NCI-H1417 treated with DMSO at 0.1 percent for 48 hours (cell line): ENCODE results near the gene THADA.

Source experiments
- DNase-seq: peaks from one replicate; lab custom pipeline; 2025; lab: John Stamatoyannopoulos, UW

The THADA gene

GRCh38 chr2:43239981-43240765, 355.7 kb downstream of the THADA start:
- DNase-seq: no peak

- no peak for DNase-seq
These were observed 357.0 kb downstream of the THADA start for GRCh38 chr2:43238813-43239212.

GRCh38 chr2:43238176-43238575, 357.7 kb downstream of the THADA start:
- no peak for DNase-seq

GRCh38 chr2:43233218-43234212, 362.3 kb downstream of the THADA start:
- no peak for DNase-seq

GRCh38 chr2:43230951-43231827, 364.6 kb downstream of the THADA start:
- DNase-seq: no peak

- DNase-seq: no peak
These were observed 365.4 kb downstream of the THADA start for GRCh38 chr2:43230351-43230885.

GRCh38 chr2:43228756-43229659, 366.8 kb downstream of the THADA start:
- DNase-seq: no peak

GRCh38 chr2:43228321-43228751, 367.5 kb downstream of the THADA start:
- DNase-seq: no peak

GRCh38 chr2:43227830-43228281, 368.0 kb downstream of the THADA start:
- DNase-seq: no peak

GRCh38 chr2:43226955-43227829, 368.6 kb downstream of the THADA start:
- DNase-seq: no peak

GRCh38 chr2:43226558-43226954, 369.3 kb downstream of the THADA start, which contains the start of gene ZFP36L2:
ZFP36L2 (minus strand) TSS chr2:43226606; CDS start chr2:43226315, 291 bp downstream.
- peak; percentile 69 for DNase-seq

GRCh38 chr2:43225788-43226557, 369.9 kb downstream of the THADA start:
- DNase-seq: no peak

- DNase-seq: no peak
These were observed 370.6 kb downstream of the THADA start for GRCh38 chr2:43225093-43225787.

- DNase-seq: no peak
These were observed 371.2 kb downstream of the THADA start for GRCh38 chr2:43224571-43225092.

GRCh38 chr2:43224131-43224570, 371.7 kb downstream of the THADA start:
- no peak for DNase-seq

GRCh38 chr2:43223521-43224001, 372.3 kb downstream of the THADA start:
- DNase-seq: no peak
